HG03108 (cell line): ENCODE results near the gene FOXA1.

Experiments
- ATAC-seq: cut with Tn5 transposase; IDR thresholded peaks from one replicate; pipeline ENCODE4 v1.9.1; 2021; ENCODE audit warnings: moderate library complexity; ENCODE audit not compliant: unreplicated experiment

Gene FOXA1

GRCh38 chr14:37590428-37591139 lies 4.5 kb downstream of the FOXA1 start:
- no peak for ATAC-seq

- ATAC-seq: no peak
Observed at GRCh38 chr14:37589715-37590427, 5.2 kb downstream of the FOXA1 start.

GRCh38 chr14:37588956-37589714 lies 5.9 kb downstream of the FOXA1 start:
- no peak for ATAC-seq

- ATAC-seq: no peak
Observed at GRCh38 chr14:37588667-37588955, 6.4 kb downstream of the FOXA1 start.

GRCh38 chr14:37587881-37588666 lies 7.0 kb downstream of the FOXA1 start:
- ATAC-seq: no peak

GRCh38 chr14:37587131-37587803 lies 7.8 kb downstream of the FOXA1 start:
- no peak for ATAC-seq

- ATAC-seq: no peak
Observed at GRCh38 chr14:37586797-37587130, 8.3 kb downstream of the FOXA1 start.

GRCh38 chr14:37585971-37586796 lies 8.9 kb downstream of the FOXA1 start:
- ATAC-seq: no peak

- ATAC-seq: no peak
Observed at GRCh38 chr14:37585101-37585511, 9.9 kb downstream of the FOXA1 start.

GRCh38 chr14:37584211-37585100 lies 10.6 kb downstream of the FOXA1 start:
- no peak for ATAC-seq

- no peak for ATAC-seq
Observed at GRCh38 chr14:37583358-37584210, 11.5 kb downstream of the FOXA1 start.

GRCh38 chr14:37580146-37580545 lies 14.9 kb downstream of the FOXA1 start:
- ATAC-seq: no peak

GRCh38 chr14:37579274-37579673 lies 15.8 kb downstream of the FOXA1 start:
- ATAC-seq: no peak

GRCh38 chr14:37573356-37573755 lies 21.7 kb downstream of the FOXA1 start:
- no peak for ATAC-seq

GRCh38 chr14:37571391-37571790 lies 23.7 kb downstream of the FOXA1 start:
- ATAC-seq: no peak

GRCh38 chr14:37569729-37570128 lies 25.3 kb downstream of the FOXA1 start:
- ATAC-seq: no peak

- no peak for ATAC-seq
Observed at GRCh38 chr14:37566811-37567371, 28.2 kb downstream of the FOXA1 start.

- no peak for ATAC-seq
Observed at GRCh38 chr14:37565550-37565949, 29.5 kb downstream of the FOXA1 start.
